PC-3 (cell line): ENCODE measurements around the gene DAPP1. TPM values are rescaled to one million over a fixed set of nuclear protein-coding genes. Genes with fewer than 3 reads are reported as not detected.

Experiments
- ATAC-seq: fragments of 200-7000 bp; cut with Tn5 transposase; 2 replicates; pipeline ENCODE4 v1.9.1; 2020; ENCODE audit warnings: mild to moderate bottlenecking, moderate library complexity
- BruUV-seq: library from RNA; stranded (reverse); fragments of 400-500 nt; replicated peaks from 2 replicates; lab custom pipeline; 2021; lab: Mats Ljungman, UMichigan
- CTCF ChIA-PET: fragments of 300-600 bp; sonication (Branson Sonifier 250); formaldehyde crosslinking; loops from one replicate; lab custom pipeline; 2022; ENCODE audit warnings: antibody characterized with exemption; lab: Charles Lee
- POLR2A ChIA-PET: fragments of 300-600 bp; sonication (Branson Sonifier 250); formaldehyde crosslinking; loops from one replicate; lab custom pipeline; 2022; ENCODE audit warnings: antibody characterized with exemption; ENCODE audit not compliant: unreplicated experiment; lab: Charles Lee
- DNase-seq: peaks from one replicate; pipeline ENCODE4 v3.0.0-alpha.2; 2015
- H2AFZ ChIP-seq: fragments of 300-600 bp; sonication (generic); 2 replicates; pipeline ENCODE4 v1.6.0; 2016; ENCODE audit warnings: antibody characterized with exemption, low read length
- H3F3A ChIP-seq: fragments of 300-600 bp; sonication (generic); one replicate; pipeline ENCODE4 v1.6.0; 2017; ENCODE audit warnings: antibody characterized with exemption, low read length, control low read depth, mild to moderate bottlenecking; ENCODE audit not compliant: unreplicated experiment
- H3K27ac ChIP-seq: fragments of 300-600 bp; sonication (generic); 2 replicates; pipeline ENCODE4 v1.5.1; 2016; ENCODE audit warnings: mild to moderate bottlenecking, low read length
- H3K27me3 ChIP-seq: fragments of 300-600 bp; sonication (generic); 2 replicates; pipeline ENCODE4 v1.6.1; 2016; ENCODE audit warnings: low read length, mixed read lengths
- H3K36me3 ChIP-seq: fragments of 300-600 bp; sonication (generic); 2 replicates; pipeline ENCODE4 v1.6.1; 2016; ENCODE audit warnings: low read depth, mixed run types, low read length, mixed read lengths
- H3K4me1 ChIP-seq: fragments of 300-600 bp; sonication (generic); 2 replicates; pipeline ENCODE4 v1.5.1; 2016; ENCODE audit warnings: low read length; ENCODE audit not compliant: insufficient read depth
- H3K4me2 ChIP-seq: fragments of 300-600 bp; sonication (generic); 2 replicates; pipeline ENCODE4 v1.6.0; 2016; ENCODE audit warnings: low read length
- H3K4me3 ChIP-seq: fragments of 300-600 bp; sonication (generic); 2 replicates; pipeline ENCODE4 v1.5.1; 2016; ENCODE audit warnings: mild to moderate bottlenecking, low read length, mixed read lengths
- H3K79me2 ChIP-seq: fragments of 300-600 bp; sonication (generic); 2 replicates; pipeline ENCODE4 v1.6.1; 2017; ENCODE audit warnings: low read length, mixed read lengths
- H3K9ac ChIP-seq: fragments of 300-600 bp; sonication (generic); 2 replicates; pipeline ENCODE4 v1.6.0; 2016; ENCODE audit warnings: mild to moderate bottlenecking, low read length
- H3K9me2 ChIP-seq: fragments of 300-600 bp; sonication (generic); replicated peaks from 2 replicates; pipeline ENCODE4 v1.6.1; 2016; ENCODE audit warnings: mixed run types, low read length, mixed read lengths
- H3K9me3 ChIP-seq: fragments of 300-600 bp; sonication (generic); 2 replicates; pipeline ENCODE4 v1.6.1; 2016; ENCODE audit warnings: low read length, mixed read lengths
- H4K20me1 ChIP-seq: fragments of 300-600 bp; sonication (generic); 2 replicates; pipeline ENCODE4 v1.6.1; 2016; ENCODE audit warnings: low read length, mixed read lengths
- EZH2 ChIP-seq: fragments of 300-600 bp; sonication (generic); IDR thresholded peaks from one replicate; pipeline ENCODE4 v1.6.1; 2017; ENCODE audit warnings: antibody characterized with exemption, mild to moderate bottlenecking, low read length; ENCODE audit not compliant: unreplicated experiment
- EZH2phosphoT487 ChIP-seq: fragments of 300-600 bp; sonication (generic); IDR thresholded peaks from 2 replicates; pipeline ENCODE4 v1.6.1; 2018; ENCODE audit warnings: mild to moderate bottlenecking, antibody characterized with exemption, low read length, borderline replicate concordance
- intact Hi-C: fragments of 100-400 bp; cut with micrococcal nuclease; formaldehyde crosslinking; loops from 2 replicates; pipeline ENCODE4 v1.9.0; 2023
- total RNA-seq: library from RNA; depleted of rRNA; stranded (reverse); fragments of >200 nt; gene quantifications from 2 replicates; pipeline ENCODE4 v1.2.3, GENCODE V29; 2014
- TF ChIP-seq, protein P1 (sequence below): fragments of 300-600 bp; sonication (generic); conservative IDR thresholded peaks from 2 replicates; pipeline ENCODE4 v1.5.1; 2017; ENCODE audit warnings: antibody characterized with exemption, low read depth, mild to moderate bottlenecking, low read length

The DAPP1 gene
- total RNA-seq, 1 experiment from 2014 or later: 11.6 TPM

- TF ChIP-seq EZH2: no peak
- TF ChIP-seq, protein P1, sequence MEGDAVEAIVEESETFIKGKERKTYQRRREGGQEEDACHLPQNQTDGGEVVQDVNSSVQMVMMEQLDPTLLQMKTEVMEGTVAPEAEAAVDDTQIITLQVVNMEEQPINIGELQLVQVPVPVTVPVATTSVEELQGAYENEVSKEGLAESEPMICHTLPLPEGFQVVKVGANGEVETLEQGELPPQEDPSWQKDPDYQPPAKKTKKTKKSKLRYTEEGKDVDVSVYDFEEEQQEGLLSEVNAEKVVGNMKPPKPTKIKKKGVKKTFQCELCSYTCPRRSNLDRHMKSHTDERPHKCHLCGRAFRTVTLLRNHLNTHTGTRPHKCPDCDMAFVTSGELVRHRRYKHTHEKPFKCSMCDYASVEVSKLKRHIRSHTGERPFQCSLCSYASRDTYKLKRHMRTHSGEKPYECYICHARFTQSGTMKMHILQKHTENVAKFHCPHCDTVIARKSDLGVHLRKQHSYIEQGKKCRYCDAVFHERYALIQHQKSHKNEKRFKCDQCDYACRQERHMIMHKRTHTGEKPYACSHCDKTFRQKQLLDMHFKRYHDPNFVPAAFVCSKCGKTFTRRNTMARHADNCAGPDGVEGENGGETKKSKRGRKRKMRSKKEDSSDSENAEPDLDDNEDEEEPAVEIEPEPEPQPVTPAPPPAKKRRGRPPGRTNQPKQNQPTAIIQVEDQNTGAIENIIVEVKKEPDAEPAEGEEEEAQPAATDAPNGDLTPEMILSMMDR: no peak
- TF ChIP-seq EZH2phosphoT487: no peak
- no peaks in the 10 kb centered on the region for H3F3A ChIP-seq
- no TSS peak for BruUV-seq
- H3K9ac ChIP-seq: no peak overlapping the region
- no peak overlapping the region for H3K4me2 ChIP-seq
- no peak overlapping the region for H3K27ac ChIP-seq
- ChIA-PET POLR2A (no interaction called here), CTCF (no interaction called here)
- H3K4me3 ChIP-seq: no peak overlapping the region
- no peak for DNase-seq
- no peaks in the 10 kb centered on the region for H3K9me3 ChIP-seq
- ATAC-seq: no peak
- no peaks in the 10 kb centered on the region for H3K27me3 ChIP-seq
- H3K36me3 ChIP-seq: no peaks in the 10 kb centered on the region
- no peaks in the 10 kb centered on the region for H4K20me1 ChIP-seq
- no peaks in the 10 kb centered on the region for H3K9me2 ChIP-seq
- intact Hi-C loops: no loop called here
- H3K4me1 ChIP-seq: no peaks in the 10 kb centered on the region
- H3K79me2 ChIP-seq: no peaks in the 10 kb centered on the region
- H2AFZ ChIP-seq: no peak overlapping the region
These were observed 31.8 kb upstream of the DAPP1 start for GRCh38 chr4:99784842-99785241.

GRCh38 chr4:99790796-99791617, 25.6 kb upstream of the DAPP1 start:
- POLR2A ChIA-PET: no interaction called here
- no peak for TF ChIP-seq EZH2
- TF ChIP-seq EZH2phosphoT487: no peak
- Histone ChIP-seq H3K4me3 (no peak overlapping the region), H3K79me2 (no peaks in the 10 kb centered on the region), H4K20me1 (no peaks in the 10 kb centered on the region), H3K9ac (no peak overlapping the region), H3K9me2 (no peaks in the 10 kb centered on the region), H3F3A (no peaks in the 10 kb centered on the region), H3K27ac (no peak overlapping the region), H3K27me3 (no peaks in the 10 kb centered on the region), H2AFZ (no peak overlapping the region), H3K4me1 (no peaks in the 10 kb centered on the region), H3K9me3 (no peaks in the 10 kb centered on the region), H3K4me2 (no peak overlapping the region), H3K36me3 (no peaks in the 10 kb centered on the region)
- no TSS peak for BruUV-seq
- CTCF ChIA-PET: no interaction called here
- ATAC-seq (0 out of 2 replicates have a peak, but pooled peaks have one; percentile 29), DNase-seq (peak; percentile 49)
- intact Hi-C loops: no loop called here

- intact Hi-C loops: no loop called here
- Histone ChIP-seq H3K9me3 (no peaks in the 10 kb centered on the region), H3K27me3 (no peaks in the 10 kb centered on the region), H3K4me3 (no peak overlapping the region), H3K36me3 (no peaks in the 10 kb centered on the region), H4K20me1 (no peaks in the 10 kb centered on the region), H3F3A (no peaks in the 10 kb centered on the region), H3K4me1 (no peaks in the 10 kb centered on the region), H3K27ac (no peak overlapping the region), H2AFZ (no peak overlapping the region), H3K9me2 (no peaks in the 10 kb centered on the region), H3K79me2 (no peaks in the 10 kb centered on the region), H3K4me2 (no peak overlapping the region), H3K9ac (no peak overlapping the region)
- ATAC-seq (no peak), DNase-seq (no peak)
- CTCF ChIA-PET: no interaction called here
- no peak for TF ChIP-seq EZH2
- TF ChIP-seq, protein P1: no peak
- TF ChIP-seq EZH2phosphoT487: no peak
- POLR2A ChIA-PET: no interaction called here
- no TSS peak for BruUV-seq
These were observed 16.2 kb upstream of the DAPP1 start for GRCh38 chr4:99800332-99801004.
